Panc1 (cell line): Measurements from ENCODE around the gene NFATC1. TPM values are rescaled to one million over a fixed set of nuclear protein-coding genes. Genes with fewer than 3 reads are reported as not detected.
"Not testable (repeated sequence)": the region's sequence is repeated elsewhere in the genome, so short reads cannot be mapped to it uniquely, and the experiment has no call there.

Experiments used
- ATAC-seq: fragments of 200-7000 bp; cut with Tn5 transposase; 2 replicates; pipeline ENCODE4 v1.9.1; 2020; ENCODE audit warnings: mild to moderate bottlenecking, moderate library complexity
- BruUV-seq: library from RNA; stranded (reverse); fragments of 400-500 nt; replicated peaks from 2 replicates; lab custom pipeline; 2021; lab: Mats Ljungman, UMichigan
- CTCF ChIA-PET: fragments of 300-600 bp; sonication (Branson Sonifier 250); formaldehyde crosslinking; loops from one replicate; lab custom pipeline; 2022; ENCODE audit warnings: antibody characterized with exemption; lab: Charles Lee
- POLR2A ChIA-PET: fragments of 300-600 bp; sonication (Branson Sonifier 250); formaldehyde crosslinking; loops from one replicate; lab custom pipeline; 2022; ENCODE audit warnings: antibody characterized with exemption; lab: Charles Lee
- DNase-seq: peaks from one replicate; pipeline ENCODE4 v3.0.0-alpha.2; 2010; ENCODE audit warnings: low read depth, low spot score
- H3K27ac ChIP-seq: 2 replicates; pipeline ENCODE4 v1.5.1; 2011; ENCODE audit warnings: mild to moderate bottlenecking, low read length, inconsistent platforms
- H3K27me3 ChIP-seq: fragments of 200-500 bp; sonication (Bioruptor generic); 2 replicates; pipeline ENCODE4 v1.6.0; 2014; ENCODE audit warnings: low read length, inconsistent platforms; ENCODE audit not compliant: control insufficient read depth, insufficient read depth
- H3K36me3 ChIP-seq: fragments of 200-500 bp; sonication (Bioruptor generic); 2 replicates; pipeline ENCODE4 v1.5.1; 2014; ENCODE audit warnings: inconsistent platforms, mild to moderate bottlenecking, low read length, moderate library complexity; ENCODE audit not compliant: control insufficient read depth, insufficient read depth
- H3K4me1 ChIP-seq: 2 replicates; pipeline ENCODE4 v1.5.1; 2011; ENCODE audit warnings: inconsistent platforms, mild to moderate bottlenecking, low read length, moderate library complexity; ENCODE audit not compliant: control insufficient read depth, insufficient read depth
- H3K4me3 ChIP-seq, 2 experiments: 2 replicates each; pipeline ENCODE4 v1.5.1; 2011 to 2012; ENCODE audit warnings: low read depth in 2 of 2, low read length in 2 of 2, mild to moderate bottlenecking in 2 of 2, inconsistent platforms in 1 of 2, moderate library complexity in 1 of 2
- H3K9me3 ChIP-seq: fragments of 200-500 bp; sonication (Bioruptor generic); 2 replicates; pipeline ENCODE4 v1.5.1; 2014; ENCODE audit warnings: low read depth, mild to moderate bottlenecking, inconsistent platforms, low read length, moderate library complexity; ENCODE audit not compliant: control insufficient read depth, insufficient read depth
- SIN3A ChIP-seq: IDR thresholded peaks from 2 replicates; pipeline ENCODE4 v1.6.1; 2012; ENCODE audit warnings: low read depth, mild to moderate bottlenecking, low read length, moderate library complexity, borderline replicate concordance; ENCODE audit not compliant: insufficient read depth
- TCF7L2 ChIP-seq: IDR thresholded peaks from 2 replicates; pipeline ENCODE4 v1.6.1; 2011; ENCODE audit warnings: mild to moderate bottlenecking, low read depth, low read length, inconsistent platforms
- in situ Hi-C: cut with HindIII; loops from 2 replicates; pipeline ENCODE4 v1.10.0; 2016; ENCODE audit warnings: low sequenced_read_pairs, low pct_unique_long_range_greater_than_20kb
- intact Hi-C: fragments of 100-400 bp; cut with micrococcal nuclease; formaldehyde crosslinking; loops from one replicate; pipeline ENCODE4 v1.10.0; 2022; ENCODE audit not compliant: unreplicated experiment
- total RNA-seq: library from RNA; stranded (reverse); gene quantifications from one replicate; pipeline ENCODE4 v1.2.1, GENCODE V29; 2021; ENCODE audit not compliant: unreplicated experiment
- TF ChIP-seq, protein P1 (sequence below), 2 experiments: IDR thresholded peaks; 2 replicates each; pipeline ENCODE4 v1.6.1; 2011 to 2012; ENCODE audit warnings: low read depth in 2 of 2, control low read depth in 1 of 2, low read length in 1 of 2, mild to moderate bottlenecking in 1 of 2, moderate library complexity in 1 of 2; ENCODE audit not compliant: insufficient read depth in 1 of 2

NFATC1 gene
- total RNA-seq, 1 experiment from 2014 or later, result 30.8 TPM

DNA sequence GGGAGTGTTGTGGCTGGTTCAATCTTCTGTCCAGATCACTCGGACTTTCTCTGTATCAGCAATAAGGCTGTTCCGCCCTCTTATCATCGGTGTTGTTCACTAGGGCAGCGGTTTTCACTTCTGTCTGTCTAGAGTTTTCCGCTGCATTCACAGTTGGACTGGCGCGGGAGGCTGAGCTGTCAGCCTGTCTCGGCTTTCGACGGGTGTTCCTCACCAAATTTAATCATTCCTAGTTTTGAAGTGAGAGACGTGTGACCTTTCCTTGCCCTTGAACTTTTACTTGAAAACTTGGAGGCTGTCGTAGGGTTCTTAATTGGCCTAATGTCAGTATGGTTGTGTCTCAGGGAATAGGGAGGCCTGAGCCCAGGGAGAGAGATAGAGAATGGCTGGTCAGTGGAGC is 108.3 kb downstream of the NFATC1 start:
- TF ChIP-seq, protein P1, sequence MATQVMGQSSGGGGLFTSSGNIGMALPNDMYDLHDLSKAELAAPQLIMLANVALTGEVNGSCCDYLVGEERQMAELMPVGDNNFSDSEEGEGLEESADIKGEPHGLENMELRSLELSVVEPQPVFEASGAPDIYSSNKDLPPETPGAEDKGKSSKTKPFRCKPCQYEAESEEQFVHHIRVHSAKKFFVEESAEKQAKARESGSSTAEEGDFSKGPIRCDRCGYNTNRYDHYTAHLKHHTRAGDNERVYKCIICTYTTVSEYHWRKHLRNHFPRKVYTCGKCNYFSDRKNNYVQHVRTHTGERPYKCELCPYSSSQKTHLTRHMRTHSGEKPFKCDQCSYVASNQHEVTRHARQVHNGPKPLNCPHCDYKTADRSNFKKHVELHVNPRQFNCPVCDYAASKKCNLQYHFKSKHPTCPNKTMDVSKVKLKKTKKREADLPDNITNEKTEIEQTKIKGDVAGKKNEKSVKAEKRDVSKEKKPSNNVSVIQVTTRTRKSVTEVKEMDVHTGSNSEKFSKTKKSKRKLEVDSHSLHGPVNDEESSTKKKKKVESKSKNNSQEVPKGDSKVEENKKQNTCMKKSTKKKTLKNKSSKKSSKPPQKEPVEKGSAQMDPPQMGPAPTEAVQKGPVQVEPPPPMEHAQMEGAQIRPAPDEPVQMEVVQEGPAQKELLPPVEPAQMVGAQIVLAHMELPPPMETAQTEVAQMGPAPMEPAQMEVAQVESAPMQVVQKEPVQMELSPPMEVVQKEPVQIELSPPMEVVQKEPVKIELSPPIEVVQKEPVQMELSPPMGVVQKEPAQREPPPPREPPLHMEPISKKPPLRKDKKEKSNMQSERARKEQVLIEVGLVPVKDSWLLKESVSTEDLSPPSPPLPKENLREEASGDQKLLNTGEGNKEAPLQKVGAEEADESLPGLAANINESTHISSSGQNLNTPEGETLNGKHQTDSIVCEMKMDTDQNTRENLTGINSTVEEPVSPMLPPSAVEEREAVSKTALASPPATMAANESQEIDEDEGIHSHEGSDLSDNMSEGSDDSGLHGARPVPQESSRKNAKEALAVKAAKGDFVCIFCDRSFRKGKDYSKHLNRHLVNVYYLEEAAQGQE (IDR thresholded peaks at IDR 0.05; ENCODE audit: insufficient read depth in 1 of 2, low read depth in 2 of 2, low read length in 1 of 2), result no peak
- TF ChIP-seq TCF7L2 (no peak), SIN3A (no peak)
- intact Hi-C loops, result no loop called here
- Histone ChIP-seq H3K4me3 (no peak overlapping the region), H3K4me1 (no peaks in the 10 kb centered on the region), H3K36me3 (no peaks in the 10 kb centered on the region), H3K27ac (no peak overlapping the region), H3K9me3 (peaks cover 11% of the 10 kb centered on the region; the same call in 1 of the 2 replicates), H3K27me3 (no peaks in the 10 kb centered on the region)
- BruUV-seq, result no TSS peak
- no peak for DNase-seq
- ATAC-seq, result no peak
- CTCF ChIA-PET, result no interaction called here
- in situ Hi-C loops, result no loop called here
- POLR2A ChIA-PET, result no interaction called here

GRCh38 chr18:79504495-79504894 is 108.8 kb downstream of the NFATC1 start:
- H3K4me3 ChIP-seq, POLR2A ChIA-PET, intact Hi-C loops, DNase-seq, H3K36me3 ChIP-seq, in situ Hi-C loops, H3K9me3 ChIP-seq, CTCF ChIA-PET, H3K27me3 ChIP-seq, ATAC-seq, H3K27ac ChIP-seq, BruUV-seq, H3K4me1 ChIP-seq: not testable (repeated sequence)

DNA sequence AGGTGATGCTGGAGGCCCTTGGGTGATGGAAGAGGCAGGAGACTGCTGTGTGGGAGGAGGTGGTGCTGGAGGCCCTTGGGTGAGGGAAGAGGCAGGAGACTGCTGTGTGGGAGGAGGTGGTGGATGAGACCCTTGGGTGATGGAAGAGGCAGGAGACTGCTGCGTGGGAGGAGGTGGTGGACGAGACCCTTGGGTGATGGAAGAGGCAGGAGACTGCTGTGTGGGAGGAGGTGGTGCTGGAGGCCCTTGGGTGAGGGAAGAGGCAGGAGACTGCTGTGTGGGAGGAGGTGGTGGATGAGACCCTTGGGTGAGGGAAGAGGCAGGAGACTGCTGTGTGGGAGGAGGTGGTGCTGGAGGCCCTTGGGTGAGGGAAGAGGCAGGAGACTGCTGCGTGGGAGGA is 109.7 kb downstream of the NFATC1 start:
- ATAC-seq, H3K36me3 ChIP-seq, BruUV-seq, DNase-seq, in situ Hi-C loops, intact Hi-C loops, CTCF ChIA-PET, H3K27ac ChIP-seq, H3K4me3 ChIP-seq, H3K4me1 ChIP-seq, H3K27me3 ChIP-seq, H3K9me3 ChIP-seq, POLR2A ChIA-PET: not testable (repeated sequence)
